Loucy (cell line): Measurements from ENCODE around the gene PCDHGC4.

Experiments
- EZH2phosphoT487 ChIP-seq: fragments of 200-600 bp; IDR thresholded peaks from 2 replicates; pipeline ENCODE4 v1.6.1; 2018; ENCODE audit warnings: antibody characterized with exemption, mild to moderate bottlenecking, moderate library complexity, borderline replicate concordance
- TF ChIP-seq, protein P1 (sequence below): fragments of 200-600 bp; sonication (generic); conservative IDR thresholded peaks from 2 replicates; pipeline ENCODE4 v1.5.1; 2014; ENCODE audit warnings: mild to moderate bottlenecking, antibody characterized with exemption, low read length

DNA sequence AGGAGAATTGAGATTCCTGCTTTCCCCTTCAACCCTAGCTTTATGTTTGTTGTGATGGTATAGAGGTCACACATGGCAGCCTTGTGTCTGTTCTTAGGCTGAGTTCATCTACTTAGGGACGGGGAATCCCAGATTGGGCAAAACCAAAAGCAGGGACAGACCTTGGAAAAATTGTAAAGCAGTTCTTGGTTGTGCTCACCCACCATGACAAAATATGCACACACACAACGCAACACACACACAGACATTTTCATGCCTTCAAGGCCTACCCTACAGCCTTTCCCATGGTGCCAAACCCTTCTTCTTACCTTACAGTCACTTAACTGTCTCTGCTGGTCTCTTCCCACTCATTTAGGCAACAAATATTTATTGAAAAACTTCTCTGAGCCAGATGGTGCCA lies 18.9 kb downstream of the PCDHGC4 start:
- TF ChIP-seq, protein P1, sequence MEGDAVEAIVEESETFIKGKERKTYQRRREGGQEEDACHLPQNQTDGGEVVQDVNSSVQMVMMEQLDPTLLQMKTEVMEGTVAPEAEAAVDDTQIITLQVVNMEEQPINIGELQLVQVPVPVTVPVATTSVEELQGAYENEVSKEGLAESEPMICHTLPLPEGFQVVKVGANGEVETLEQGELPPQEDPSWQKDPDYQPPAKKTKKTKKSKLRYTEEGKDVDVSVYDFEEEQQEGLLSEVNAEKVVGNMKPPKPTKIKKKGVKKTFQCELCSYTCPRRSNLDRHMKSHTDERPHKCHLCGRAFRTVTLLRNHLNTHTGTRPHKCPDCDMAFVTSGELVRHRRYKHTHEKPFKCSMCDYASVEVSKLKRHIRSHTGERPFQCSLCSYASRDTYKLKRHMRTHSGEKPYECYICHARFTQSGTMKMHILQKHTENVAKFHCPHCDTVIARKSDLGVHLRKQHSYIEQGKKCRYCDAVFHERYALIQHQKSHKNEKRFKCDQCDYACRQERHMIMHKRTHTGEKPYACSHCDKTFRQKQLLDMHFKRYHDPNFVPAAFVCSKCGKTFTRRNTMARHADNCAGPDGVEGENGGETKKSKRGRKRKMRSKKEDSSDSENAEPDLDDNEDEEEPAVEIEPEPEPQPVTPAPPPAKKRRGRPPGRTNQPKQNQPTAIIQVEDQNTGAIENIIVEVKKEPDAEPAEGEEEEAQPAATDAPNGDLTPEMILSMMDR, result no peak
- TF ChIP-seq EZH2phosphoT487, result no peak
